ENCODE measurements around the gene SIGLEC9. TPM values are rescaled to one million over a fixed set of nuclear protein-coding genes. Genes with fewer than 3 reads are reported as not detected.

SIGLEC9 gene
- total RNA-seq, 4 donors from 2014 or later: 1.2 to 3.1 (median 1.9) TPM

GRCh38 chr19:51123802-51124201 is 904 bp upstream of the SIGLEC9 start:
- Histone ChIP-seq H3K4me3 (replicated peaks in 1 of 3) (no peak overlapping the region), H3K4me1 (peaks cover 0 to 6% of the 10 kb centered on the region in 2 donors), H3K36me3 (no peaks in the 10 kb centered on the region), H3K9me3 (no peaks in the 10 kb centered on the region), H3K27ac (no peak overlapping the region), H3K27me3 (no peaks in the 10 kb centered on the region)
- no peak for TF ChIP-seq POLR2A (IDR thresholded peaks at IDR 0.05)
- no peak for TF ChIP-seq CTCF (IDR thresholded peaks at IDR 0.05)
- 72 to 84% methylated on average over 9 of the region's 9 CpGs for WGBS, 2 donors
- intact Hi-C loops (cut with DNase I): no loop called here
- DNase-seq: no peak

GRCh38 chr19:51124216-51124615 is 490 bp upstream of the SIGLEC9 start:
- Histone ChIP-seq H3K27ac (no peak overlapping the region), H3K4me3 (replicated peaks in 1 of 3) (no peak overlapping the region), H3K9me3 (no peaks in the 10 kb centered on the region), H3K27me3 (no peaks in the 10 kb centered on the region), H3K4me1 (peaks cover 0 to 7% of the 10 kb centered on the region in 2 donors), H3K36me3 (no peaks in the 10 kb centered on the region)
- intact Hi-C loops (cut with DNase I): no loop called here
- no peak for DNase-seq
- no peak for TF ChIP-seq POLR2A (IDR thresholded peaks at IDR 0.05)
- no peak for TF ChIP-seq CTCF (IDR thresholded peaks at IDR 0.05)
- 82 to 85% methylated on average over 6 to 8 of the region's 9 CpGs for WGBS, 2 donors

GRCh38 chr19:51125421-51126075 is 842 bp downstream of the SIGLEC9 start:
- no peaks in the 10 kb centered on the region for H3K9me3 ChIP-seq
- no peaks in the 10 kb centered on the region for H3K27me3 ChIP-seq
- H3K36me3 ChIP-seq: no peaks in the 10 kb centered on the region
- intact Hi-C loops (cut with DNase I): no loop called here
- H3K4me3 ChIP-seq (replicated peaks in 1 of 3): no peak overlapping the region
- no peak for TF ChIP-seq CTCF (IDR thresholded peaks at IDR 0.05)
- no peak for TF ChIP-seq POLR2A (IDR thresholded peaks at IDR 0.05)
- no peak for DNase-seq
- peaks cover 0 to 7% of the 10 kb centered on the region in 2 donors for H3K4me1 ChIP-seq
- H3K27ac ChIP-seq: no peak overlapping the region
- 83 to 91% methylated on average over 11 to 16 of the region's 16 CpGs for WGBS, 2 donors

- H3K27me3 ChIP-seq: no peaks in the 10 kb centered on the region
- no peak for DNase-seq
- H3K9me3 ChIP-seq: no peaks in the 10 kb centered on the region
- no peak for TF ChIP-seq POLR2A (IDR thresholded peaks at IDR 0.05)
- H3K4me1 ChIP-seq: peaks cover 0 to 7% of the 10 kb centered on the region in 2 donors
- 65 to 69% methylated on average over 3 to 6 of the region's 6 CpGs for WGBS, 2 donors
- intact Hi-C loops (cut with DNase I): no loop called here
- no peaks in the 10 kb centered on the region for H3K36me3 ChIP-seq
- no peak overlapping the region for H3K27ac ChIP-seq
- H3K4me3 ChIP-seq (replicated peaks in 1 of 3): no peak overlapping the region
Observed at GRCh38 chr19:51127032-51127431, 2.3 kb downstream of the SIGLEC9 start.

GRCh38 chr19:51127755-51128154 is 3.0 kb downstream of the SIGLEC9 start:
- no peak for DNase-seq
- H3K36me3 ChIP-seq: no peaks in the 10 kb centered on the region
- no peak for TF ChIP-seq CTCF (IDR thresholded peaks at IDR 0.05)
- no peak for TF ChIP-seq POLR2A (IDR thresholded peaks at IDR 0.05)
- H3K27me3 ChIP-seq: peaks cover 4% of the 10 kb centered on the region
- 79 to 83% methylated on average over 4 of the region's 4 CpGs for WGBS, 2 donors
- H3K4me1 ChIP-seq: peaks cover 0 to 7% of the 10 kb centered on the region in 2 donors
- no peak overlapping the region for H3K27ac ChIP-seq
- no peak overlapping the region for H3K4me3 ChIP-seq (replicated peaks in 1 of 3)
- no peaks in the 10 kb centered on the region for H3K9me3 ChIP-seq
- intact Hi-C loops (cut with DNase I): no loop called here
